ENCODE measurements around the gene BAIAP2L1.

DNA sequence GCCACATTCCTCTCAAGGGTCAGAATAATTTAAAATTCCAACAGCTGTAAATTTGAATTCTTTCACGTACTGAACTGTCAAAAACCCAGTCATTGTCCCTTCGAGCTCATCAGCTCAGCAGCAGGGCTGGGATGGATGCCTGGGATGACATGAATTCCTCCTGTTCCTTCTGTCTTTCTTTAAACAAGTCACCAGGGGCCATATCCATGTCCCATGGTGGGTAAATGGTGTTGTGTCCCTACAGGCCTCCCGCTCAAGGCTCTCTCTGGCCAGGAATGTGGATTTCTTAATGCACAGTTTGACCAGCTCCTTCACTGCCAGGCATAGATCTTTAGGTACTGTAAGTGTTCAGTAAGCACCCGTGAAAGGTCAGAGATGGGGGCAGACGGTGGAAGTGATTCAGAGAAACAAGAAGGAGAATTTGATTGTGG, 135.0 kb downstream of the BAIAP2L1 start:
- TF ChIP-seq, protein P1, sequence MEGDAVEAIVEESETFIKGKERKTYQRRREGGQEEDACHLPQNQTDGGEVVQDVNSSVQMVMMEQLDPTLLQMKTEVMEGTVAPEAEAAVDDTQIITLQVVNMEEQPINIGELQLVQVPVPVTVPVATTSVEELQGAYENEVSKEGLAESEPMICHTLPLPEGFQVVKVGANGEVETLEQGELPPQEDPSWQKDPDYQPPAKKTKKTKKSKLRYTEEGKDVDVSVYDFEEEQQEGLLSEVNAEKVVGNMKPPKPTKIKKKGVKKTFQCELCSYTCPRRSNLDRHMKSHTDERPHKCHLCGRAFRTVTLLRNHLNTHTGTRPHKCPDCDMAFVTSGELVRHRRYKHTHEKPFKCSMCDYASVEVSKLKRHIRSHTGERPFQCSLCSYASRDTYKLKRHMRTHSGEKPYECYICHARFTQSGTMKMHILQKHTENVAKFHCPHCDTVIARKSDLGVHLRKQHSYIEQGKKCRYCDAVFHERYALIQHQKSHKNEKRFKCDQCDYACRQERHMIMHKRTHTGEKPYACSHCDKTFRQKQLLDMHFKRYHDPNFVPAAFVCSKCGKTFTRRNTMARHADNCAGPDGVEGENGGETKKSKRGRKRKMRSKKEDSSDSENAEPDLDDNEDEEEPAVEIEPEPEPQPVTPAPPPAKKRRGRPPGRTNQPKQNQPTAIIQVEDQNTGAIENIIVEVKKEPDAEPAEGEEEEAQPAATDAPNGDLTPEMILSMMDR (IDR thresholded peaks at IDR 0.05; ENCODE audit: low read depth, low read length), result no peak
- TF ChIP-seq POLR2A (IDR thresholded peaks at IDR 0.05; ENCODE audit: extremely low read depth, insufficient read length), result no peak
- TF ChIP-seq, protein P2, sequence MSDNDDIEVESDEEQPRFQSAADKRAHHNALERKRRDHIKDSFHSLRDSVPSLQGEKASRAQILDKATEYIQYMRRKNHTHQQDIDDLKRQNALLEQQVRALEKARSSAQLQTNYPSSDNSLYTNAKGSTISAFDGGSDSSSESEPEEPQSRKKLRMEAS (IDR thresholded peaks at IDR 0.05; ENCODE audit: low read depth, low read length), result no peak

Data from NB4 (cell line).